HG03342 (cell line): ENCODE measurements around the gene FN3K.
"Not testable (repeated sequence)": the region's sequence is repeated elsewhere in the genome, so short reads cannot be mapped to it uniquely, and the experiment has no call there.

Source experiments
- ATAC-seq: cut with Tn5 transposase; IDR thresholded peaks from one replicate; pipeline ENCODE4 v1.9.1; 2021; ENCODE audit warnings: mild to moderate bottlenecking, moderate library complexity; ENCODE audit not compliant: unreplicated experiment

The FN3K gene

DNA sequence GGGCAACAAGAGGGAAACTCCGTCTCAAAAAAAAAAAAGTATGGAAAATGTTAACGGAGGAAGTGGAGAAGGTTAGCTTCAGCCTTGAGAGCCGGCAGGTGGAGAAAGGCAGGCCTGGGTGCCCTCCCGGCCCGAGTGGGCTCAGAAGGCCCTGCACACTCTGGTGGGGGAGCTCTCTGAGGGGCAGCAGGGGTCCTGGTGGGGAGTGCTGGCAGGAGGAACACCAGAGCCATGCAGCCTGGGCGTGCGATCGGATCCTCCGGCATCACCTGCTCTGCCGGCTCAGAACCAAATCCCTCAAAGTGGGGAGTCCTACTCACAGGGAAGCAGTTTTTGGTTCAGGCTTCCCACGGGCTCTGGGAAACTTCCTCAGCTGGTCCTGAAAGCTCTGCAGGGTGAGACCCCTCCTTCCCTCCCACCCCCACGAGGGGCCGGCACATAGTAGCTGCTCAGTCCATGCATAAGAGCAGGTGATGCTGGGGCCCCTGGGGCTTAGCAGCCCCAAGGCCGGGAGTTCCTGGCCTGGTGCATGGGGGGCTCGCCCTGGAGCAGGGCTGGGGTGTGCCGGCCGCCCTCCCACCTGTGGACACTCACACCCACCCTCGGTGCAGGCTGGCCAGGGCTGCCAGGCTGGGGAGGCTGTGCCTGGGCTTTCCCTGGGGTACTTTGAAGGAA is 1.2 kb downstream of the FN3K start:
- no peak for ATAC-seq

DNA sequence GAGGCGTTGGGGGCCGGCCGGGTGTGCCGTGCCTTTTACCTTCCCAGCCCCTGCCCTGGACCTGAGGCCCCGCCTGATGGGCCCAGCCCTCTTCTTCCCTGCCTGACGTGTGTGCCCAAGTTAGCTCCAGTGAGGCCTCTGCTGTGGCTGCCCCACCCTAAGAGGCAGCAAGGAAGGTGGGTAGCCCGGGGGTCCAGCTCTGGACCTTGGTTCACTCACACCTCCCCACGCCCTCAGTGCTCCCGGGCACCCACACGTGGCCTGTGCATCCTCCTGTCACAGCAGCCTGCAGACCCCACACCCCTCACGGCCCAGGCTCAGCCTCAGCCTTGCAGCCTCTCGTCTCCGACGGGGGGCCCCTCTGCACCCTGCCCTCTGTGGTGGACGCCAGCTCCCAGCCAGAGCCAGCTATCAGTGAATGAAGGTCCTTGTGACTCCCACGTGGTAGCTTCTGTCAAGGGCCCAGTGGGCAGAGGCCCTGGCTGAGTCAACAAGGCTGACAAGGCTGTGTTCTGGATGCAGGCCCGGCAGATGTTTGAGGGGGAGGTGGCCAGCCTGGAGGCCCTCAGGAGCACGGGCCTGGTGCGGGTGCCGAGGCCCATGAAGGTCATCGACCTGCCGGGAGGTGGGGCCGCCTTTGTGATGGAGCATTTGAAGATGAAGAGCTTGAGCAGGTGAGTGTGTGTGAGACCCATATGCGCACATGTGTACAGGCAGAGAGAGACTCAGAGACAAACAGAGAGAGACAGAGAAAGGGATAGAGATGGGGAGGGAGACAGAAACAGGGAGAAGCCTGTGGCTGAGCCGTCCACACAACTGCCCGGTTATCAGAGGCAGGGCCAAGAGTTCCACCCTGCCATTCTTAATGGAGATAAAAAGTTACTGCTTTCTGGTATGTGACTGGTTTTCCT is 2.8 kb downstream of the FN3K start:
- ATAC-seq, result no peak

GRCh38 chr17:82740906-82741759 is 5.7 kb downstream of the FN3K start:
- no peak for ATAC-seq

- no peak for ATAC-seq
These were observed 8.2 kb downstream of the FN3K start for GRCh38 chr17:82743344-82744219.

DNA sequence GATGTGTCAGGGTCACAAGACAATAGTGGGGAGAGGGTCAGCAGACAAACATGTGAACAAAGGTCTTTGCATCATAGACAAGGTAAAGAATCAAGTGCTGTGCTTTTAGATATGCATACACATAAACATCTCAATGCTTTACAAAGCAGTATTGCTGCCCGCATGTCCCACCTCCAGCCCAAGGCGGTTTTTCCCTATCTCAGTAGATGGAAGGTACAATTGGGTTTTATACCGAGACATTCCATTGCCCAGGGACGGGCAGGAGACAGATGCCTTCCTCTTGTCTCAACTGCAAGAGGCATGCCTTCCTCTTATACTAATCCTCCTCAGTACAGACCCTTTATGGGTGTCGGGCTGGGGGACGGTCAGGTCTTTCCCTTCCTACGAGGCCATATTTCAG is 9.3 kb downstream of the FN3K start:
- ATAC-seq, result not testable (repeated sequence)

- no peak for ATAC-seq
These were observed 10.1 kb downstream of the FN3K start for GRCh38 chr17:82745524-82745923.

GRCh38 chr17:82748756-82749155 is 13.3 kb downstream of the FN3K start:
- ATAC-seq, result no peak

DNA sequence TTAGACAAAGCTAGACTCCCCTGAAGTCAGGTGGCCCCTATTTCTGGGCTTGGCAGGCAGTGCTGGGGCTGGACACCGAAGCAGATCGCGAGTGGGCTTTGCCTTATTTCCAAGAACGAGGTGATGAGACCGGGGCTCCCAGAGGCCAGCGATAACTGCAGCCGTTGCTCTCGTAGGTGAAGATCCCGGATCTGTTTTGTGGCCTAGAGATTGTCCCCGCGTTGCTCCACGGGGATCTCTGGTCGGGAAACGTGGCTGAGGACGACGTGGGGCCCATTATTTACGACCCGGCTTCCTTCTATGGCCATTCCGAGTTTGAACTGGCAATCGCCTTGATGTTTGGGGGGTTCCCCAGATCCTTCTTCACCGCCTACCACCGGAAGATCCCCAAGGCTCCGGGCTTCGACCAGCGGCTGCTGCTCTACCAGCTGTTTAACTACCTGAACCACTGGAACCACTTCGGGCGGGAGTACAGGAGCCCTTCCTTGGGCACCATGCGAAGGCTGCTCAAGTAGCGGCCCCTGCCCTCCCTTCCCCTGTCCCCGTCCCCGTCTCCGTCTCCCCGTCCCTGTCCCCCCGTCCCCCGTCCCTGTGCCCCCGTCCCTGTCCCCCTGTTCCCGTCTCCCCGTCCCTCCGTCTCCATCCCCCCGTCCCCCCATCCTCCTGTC is 15.0 kb downstream of the FN3K start:
- no peak for ATAC-seq

DNA sequence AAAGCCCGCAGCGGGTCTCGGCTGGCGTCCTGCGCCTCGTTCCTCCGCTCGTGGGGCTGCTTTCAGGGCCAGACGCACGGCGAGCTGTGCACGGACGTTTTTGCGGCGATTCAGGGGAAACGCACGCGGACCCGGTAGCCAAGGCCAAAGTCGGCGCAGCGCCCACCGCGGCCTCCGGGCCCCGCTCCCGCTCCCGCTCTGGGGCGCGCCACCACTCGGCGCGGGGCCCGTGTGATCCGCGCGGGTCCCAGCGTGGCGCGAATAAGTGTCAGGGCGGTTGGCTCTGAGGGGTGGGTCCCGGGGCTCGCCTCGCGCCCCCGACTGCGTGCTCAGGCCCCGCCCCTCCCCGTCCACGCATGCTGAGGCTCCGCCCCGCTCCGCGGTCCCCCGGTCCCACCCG is 15.8 kb downstream of the FN3K start:
- ATAC-seq, result no peak

GRCh38 chr17:82751571-82752370 is 16.4 kb downstream of the FN3K start, which contains the start of gene TBCD:
Gene TBCD, plus strand, starts transcription at chr17:82752065. Its CDS starts 129 bp downstream, at chr17:82752194.
- ATAC-seq, result peak; percentile 72

- peak; percentile 25 for ATAC-seq
These were observed 17.2 kb downstream of the FN3K start for GRCh38 chr17:82752371-82753200.

GRCh38 chr17:82753201-82753464 is 17.7 kb downstream of the FN3K start:
- ATAC-seq, result no peak

DNA sequence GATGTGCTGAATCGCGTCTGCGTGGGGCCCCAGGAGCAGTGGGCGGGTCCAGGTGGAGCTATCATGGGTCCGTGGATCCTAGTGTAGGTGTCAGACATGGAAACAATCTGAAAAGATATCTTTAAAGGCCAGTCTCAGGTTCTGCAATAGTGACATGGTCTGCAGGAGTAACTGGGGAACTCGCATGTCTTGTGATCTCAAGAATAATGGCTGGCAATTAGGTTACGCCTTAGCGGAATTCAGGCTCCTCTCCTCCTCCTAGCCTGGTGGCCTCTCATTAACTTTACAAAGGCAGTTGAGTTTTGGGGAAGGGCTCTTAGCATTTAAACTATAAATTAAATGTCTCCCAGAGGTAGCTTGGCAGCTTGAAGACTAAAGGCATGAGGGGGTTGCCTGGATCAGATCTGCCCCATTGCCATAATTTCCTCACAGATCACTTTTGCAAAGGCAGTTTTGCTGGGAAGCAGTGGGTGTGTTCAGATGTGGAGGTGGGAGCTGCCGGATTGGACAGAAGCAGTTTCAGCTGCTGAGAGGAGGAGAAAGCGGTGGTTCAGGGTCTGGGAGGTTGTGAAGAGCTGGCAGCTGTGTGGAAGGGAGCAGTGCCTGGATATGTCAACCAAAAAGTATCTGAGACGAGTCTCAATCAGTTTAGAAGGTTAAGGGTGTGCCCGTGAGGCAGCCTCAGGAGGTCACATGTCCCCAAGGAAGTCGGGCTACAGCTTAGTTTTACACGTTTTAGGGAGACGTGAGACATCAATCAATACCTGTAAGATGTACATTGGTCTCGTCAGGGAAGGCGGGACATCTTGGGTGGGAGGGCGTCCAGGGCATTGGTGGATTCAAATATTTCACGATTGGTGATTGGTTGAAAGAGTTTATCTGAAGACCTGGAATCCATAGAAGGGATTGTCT is 19.1 kb downstream of the FN3K start:
- no peak for ATAC-seq

DNA sequence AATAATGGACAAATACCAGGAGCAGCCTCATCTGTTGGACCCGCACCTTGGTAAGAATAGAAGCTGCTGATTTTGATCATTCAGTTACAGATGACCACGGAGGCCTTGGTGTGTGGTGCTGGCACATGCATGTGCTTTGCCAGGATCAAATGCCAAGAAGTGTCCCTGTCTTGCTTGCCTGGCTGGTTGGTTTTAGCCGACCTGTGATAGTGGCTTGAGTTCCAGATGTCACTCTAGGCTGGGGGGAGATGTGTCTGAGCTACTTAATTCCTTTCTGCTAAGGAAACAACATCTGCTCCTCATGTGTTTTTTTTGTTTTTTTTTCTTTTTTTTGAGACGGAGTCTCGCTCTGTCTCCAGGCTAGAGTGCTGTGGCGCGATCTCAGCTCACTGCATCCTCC is 20.8 kb downstream of the FN3K start:
- no peak for ATAC-seq

DNA sequence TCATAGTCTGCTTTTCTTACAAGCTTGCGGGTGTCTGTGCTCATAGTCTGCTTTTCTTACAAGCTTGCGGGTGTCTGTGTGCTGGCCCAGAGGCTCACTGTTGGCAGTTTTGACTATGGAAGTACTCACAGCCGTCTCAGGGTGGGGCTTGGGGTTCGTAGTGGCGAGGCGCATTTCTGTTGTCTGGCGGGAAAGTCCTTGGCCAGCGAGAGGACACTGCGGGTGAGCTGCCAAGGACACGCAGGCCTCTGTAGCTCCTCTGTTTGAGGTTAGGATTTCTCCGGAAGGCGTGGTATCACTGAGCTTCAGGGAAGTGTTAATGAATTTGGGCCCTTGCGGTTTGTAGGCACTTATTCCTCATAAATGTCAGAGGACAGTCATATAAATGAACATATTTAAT is 30.0 kb downstream of the FN3K start:
- ATAC-seq, result no peak

DNA sequence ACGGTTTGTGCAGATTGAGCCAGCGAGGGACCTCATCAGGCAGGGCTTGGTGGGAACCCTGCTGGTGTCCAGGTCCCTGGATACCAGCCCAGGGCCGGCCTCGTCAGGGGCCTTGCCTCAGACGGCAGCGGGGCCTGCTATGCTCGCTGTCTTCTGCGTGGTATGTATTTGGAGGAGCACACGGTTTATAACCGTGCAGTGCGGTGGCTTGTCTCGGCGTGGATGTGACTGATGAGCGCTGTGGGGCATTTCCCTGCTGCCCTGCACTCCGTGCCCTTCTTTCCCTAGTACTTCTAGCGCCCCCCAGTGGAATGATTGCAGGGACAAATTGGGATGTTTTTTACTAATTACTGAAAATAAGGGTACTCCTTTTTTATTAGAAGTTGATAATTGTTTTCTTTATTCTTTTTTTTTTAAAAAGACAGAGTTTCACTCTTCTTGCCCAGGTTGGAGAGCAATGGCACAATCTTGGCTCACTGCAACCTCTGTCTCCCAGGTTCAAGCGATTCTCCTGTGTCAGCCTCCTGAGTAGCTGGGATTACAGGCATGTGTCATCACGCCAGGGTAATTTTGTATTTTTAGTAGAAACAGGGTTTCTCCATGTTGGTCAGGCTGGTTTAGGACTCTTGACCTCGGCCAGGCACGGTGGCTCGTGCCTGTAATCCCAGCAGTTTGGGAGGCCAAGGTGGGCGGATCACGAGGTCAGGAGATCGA is 31.8 kb downstream of the FN3K start:
- ATAC-seq, result no peak

GRCh38 chr17:82769041-82769440 is 33.6 kb downstream of the FN3K start:
- ATAC-seq, result no peak
